Activated naive CD4-positive, alpha-beta T cell treated with anti-CD3 and anti-CD28 coated beads, Interleukin-2, amount 50 U/mL, for 72 hours (primary cell): ENCODE results near the gene VAX1. TPM values are rescaled to one million over a fixed set of nuclear protein-coding genes. Genes with fewer than 3 reads are reported as not detected.
"Not testable (repeated sequence)": the region's sequence is repeated elsewhere in the genome, so short reads cannot be mapped to it uniquely, and the experiment has no call there.

Experiments used
- ATAC-seq, 2 donors: fragments of 150-1000 bp; cut with Tn5 transposase; 2 replicates each; pipeline ENCODE4 v1.10.0; 2021; ENCODE audit warnings: mild to moderate bottlenecking in 2 of 2, moderate library complexity in 2 of 2
- DNase-seq, 2 donors: peaks; one replicate each; pipeline ENCODE4 v3.0.0; 2021 to 2022; ENCODE audit warnings: low spot score in 2 of 2
- H3K27ac Mint-ChIP-seq, 2 donors: one replicate each; pipeline ENCODE4 v1.8.0; 2022; ENCODE audit warnings: mild to moderate bottlenecking in 2 of 2, mixed read lengths in 2 of 2
- H3K36me3 Mint-ChIP-seq, 2 donors: one replicate each; pipeline ENCODE4 v1.8.0; 2022; ENCODE audit warnings: mixed read lengths in 2 of 2
- H3K9me3 Mint-ChIP-seq, 2 donors: one replicate each; pipeline ENCODE4 v1.8.0; 2022; ENCODE audit warnings: mixed read lengths in 2 of 2
- total RNA-seq, 2 donors: library from RNA; stranded (reverse); gene quantifications; one replicate each; pipeline ENCODE4 v1.2.3, GENCODE V29; 2022

The VAX1 gene, protein sequence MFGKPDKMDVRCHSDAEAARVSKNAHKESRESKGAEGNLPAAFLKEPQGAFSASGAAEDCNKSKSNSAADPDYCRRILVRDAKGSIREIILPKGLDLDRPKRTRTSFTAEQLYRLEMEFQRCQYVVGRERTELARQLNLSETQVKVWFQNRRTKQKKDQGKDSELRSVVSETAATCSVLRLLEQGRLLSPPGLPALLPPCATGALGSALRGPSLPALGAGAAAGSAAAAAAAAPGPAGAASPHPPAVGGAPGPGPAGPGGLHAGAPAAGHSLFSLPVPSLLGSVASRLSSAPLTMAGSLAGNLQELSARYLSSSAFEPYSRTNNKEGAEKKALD
- total RNA-seq = not detected

DNA sequence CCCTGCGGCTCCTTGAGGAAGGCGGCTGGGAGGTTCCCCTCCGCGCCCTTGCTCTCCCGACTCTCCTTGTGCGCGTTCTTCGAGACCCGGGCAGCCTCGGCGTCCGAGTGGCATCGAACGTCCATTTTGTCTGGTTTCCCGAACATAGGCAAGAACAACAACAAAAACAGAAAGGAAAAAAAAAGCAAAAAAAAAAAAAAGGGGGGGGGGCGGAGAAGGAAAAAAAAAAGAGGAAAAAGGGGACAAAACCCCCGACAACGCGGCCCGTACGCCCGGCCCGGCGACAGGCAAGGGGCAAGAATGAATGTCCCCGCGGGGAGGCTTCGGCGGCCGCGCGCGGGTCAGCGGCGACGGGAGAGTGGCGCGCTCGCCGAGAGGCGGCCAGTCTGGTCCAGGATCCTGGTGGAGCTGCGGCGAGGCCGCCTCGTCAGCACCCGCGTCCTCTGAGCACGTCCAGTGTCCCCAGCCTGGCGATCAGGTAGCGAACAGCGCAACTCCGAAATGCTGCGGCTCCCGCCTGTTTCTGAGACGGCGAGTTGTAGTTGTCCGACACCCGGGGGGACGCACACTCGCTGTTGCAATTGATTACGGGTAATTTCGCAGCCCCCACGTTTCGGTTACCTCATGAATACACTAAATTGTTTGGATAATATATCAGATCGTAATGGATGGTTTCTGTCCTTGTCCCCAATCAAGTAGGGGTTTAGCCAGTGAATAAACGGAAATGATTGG lies at the start of gene VAX1:
TSS of gene VAX1 (minus strand) at position 360 of the 732 bp plus-strand sequence. CDS start at position 146, 214 bp downstream.
- H3K9me3 Mint-ChIP-seq = no peaks in the 10 kb centered on the region
- ATAC-seq (no peak), DNase-seq (no peak)
- peaks cover 11 to 16% of the 10 kb centered on the region in 2 donors for H3K36me3 Mint-ChIP-seq
- H3K27ac Mint-ChIP-seq = peak within 1 kb of the TSS in 1 of 2 donors; percentile 77

DNA sequence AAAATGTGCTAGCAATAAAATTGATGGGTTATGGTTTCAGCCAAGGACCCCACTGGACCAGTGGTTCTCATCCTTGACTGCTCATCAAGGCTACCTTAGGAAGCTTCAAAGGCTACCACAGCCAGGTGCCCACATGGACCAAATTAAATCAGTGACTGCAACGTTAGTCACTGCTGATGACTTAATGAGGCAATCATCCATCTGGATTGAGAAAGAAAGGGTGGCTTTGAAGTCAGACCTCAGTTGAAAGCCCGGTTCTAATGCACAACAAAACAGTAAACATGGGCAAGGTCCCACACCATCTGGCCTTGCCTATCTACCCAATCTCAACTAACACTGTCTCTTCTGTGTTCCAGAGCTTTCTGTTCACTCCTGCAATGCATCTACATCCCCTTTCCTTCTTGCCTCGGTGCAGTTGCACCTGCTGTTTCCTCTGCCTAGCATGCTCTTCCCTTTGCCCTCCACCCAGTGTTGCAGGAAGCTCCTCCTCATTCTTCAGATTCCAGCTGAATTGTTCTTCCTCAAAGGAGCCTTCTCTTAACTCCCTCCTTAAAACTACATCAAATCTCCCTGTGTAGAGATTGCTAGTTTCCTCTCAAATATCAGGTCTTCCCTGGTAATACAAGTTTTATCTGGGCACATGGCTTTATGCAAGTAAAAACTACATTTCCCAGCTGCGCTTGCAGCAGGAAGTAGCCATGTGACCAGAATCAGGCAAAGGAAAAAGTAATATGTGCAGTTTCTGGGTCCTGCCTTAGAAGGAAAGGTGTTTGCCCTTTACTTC lies 49.0 kb upstream of the VAX1 start:
- Mint-ChIP-seq H3K9me3 (peaks cover 0 to 9% of the 10 kb centered on the region in 2 donors), H3K36me3 (peaks cover 5 to 17% of the 10 kb centered on the region in 2 donors), H3K27ac (no peak overlapping the region)
- ATAC-seq = no peak
- no peak for DNase-seq

DNA sequence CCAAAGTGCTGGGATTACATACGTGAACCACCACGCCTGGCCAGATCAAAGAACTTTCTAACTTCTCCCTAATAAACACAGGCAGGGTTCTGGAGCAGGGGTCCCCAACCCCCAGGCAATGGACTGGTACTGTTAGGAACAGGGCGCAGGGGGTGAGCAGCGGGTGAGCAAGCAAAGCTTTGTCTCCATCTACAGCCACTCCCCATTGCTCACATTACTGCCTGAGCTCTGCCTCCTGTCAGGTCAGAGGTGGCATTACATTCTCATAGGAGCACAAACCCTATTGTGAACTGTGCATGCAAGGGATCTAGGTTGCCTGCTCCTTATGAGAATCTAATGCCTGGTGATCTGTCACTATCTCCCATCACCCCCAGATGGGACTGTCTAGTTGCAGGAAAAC lies 47.7 kb upstream of the VAX1 start:
- not testable (repeated sequence) for H3K9me3 Mint-ChIP-seq, H3K27ac Mint-ChIP-seq, DNase-seq, ATAC-seq
- peaks cover 5 to 17% of the 10 kb centered on the region in 2 donors for H3K36me3 Mint-ChIP-seq

DNA sequence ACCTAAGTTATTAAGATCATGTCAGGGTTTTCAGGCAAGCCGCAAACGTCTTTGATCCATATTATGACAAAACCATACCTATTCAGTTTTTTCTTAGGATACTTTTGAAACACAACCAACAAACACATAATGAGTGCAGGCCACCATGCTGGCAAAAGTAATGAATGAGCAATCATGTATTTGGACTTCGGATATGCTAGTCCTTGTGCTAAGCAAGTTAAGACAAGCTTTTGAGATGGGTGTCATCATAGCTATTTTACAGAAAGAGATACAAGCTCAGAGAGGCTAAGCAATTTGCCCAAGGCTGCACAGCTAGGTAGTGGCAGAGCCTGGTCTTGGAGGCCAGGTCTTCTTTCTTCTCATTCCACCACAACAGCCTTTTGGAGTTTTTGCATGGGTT lies 46.8 kb upstream of the VAX1 start:
- DNase-seq = no peak
- no peak overlapping the region for H3K27ac Mint-ChIP-seq
- H3K36me3 Mint-ChIP-seq = peaks cover 4 to 16% of the 10 kb centered on the region in 2 donors
- no peak for ATAC-seq
- peaks cover 0 to 8% of the 10 kb centered on the region in 2 donors for H3K9me3 Mint-ChIP-seq

DNA sequence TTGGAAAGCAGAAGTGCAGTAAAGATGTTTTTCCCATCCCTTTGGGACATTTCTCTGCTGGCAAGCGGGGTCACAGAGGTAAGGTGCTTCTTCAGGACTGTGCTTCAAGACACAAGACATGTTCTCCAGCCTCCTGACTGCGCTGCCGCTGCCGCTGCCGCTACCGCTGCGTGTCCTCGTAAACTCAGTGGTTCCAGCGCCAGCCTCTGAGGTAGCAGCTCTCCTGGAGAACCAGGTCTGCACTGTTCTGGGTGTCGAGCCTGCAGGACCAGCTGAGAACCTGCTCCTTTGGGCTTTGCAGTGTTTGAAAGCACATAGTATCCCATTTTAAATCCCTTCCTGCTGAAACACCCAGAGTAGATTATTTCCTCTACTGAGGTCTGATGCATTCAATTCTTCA lies 46.2 kb upstream of the VAX1 start:
- DNase-seq = no peak
- Mint-ChIP-seq H3K27ac (no peak overlapping the region), H3K9me3 (peaks cover 0 to 5% of the 10 kb centered on the region in 2 donors), H3K36me3 (peaks cover 0 to 13% of the 10 kb centered on the region in 2 donors)
- no peak for ATAC-seq

DNA sequence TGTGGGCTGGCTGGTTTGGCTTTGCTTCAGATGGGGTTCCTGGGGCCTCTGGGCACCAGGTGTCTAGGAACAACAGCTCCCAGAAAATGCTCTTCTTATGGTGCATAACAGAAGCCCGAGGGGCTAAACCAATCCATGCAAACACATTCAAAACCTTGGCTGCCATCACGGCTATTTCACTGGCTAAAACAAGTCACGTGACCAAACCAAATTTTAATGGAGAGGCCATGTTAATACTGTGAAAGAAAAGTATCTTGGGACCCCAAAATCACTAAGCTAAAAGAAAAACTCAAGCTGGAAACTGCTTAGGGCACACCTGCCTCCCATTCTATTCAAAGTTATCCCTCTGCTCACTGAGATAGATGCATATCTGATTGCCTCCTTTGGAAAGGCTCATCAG lies 40.1 kb upstream of the VAX1 start:
- Mint-ChIP-seq H3K9me3 (no peaks in the 10 kb centered on the region), H3K27ac (no peak overlapping the region), H3K36me3 (no peaks in the 10 kb centered on the region)
- DNase-seq = no peak
- no peak for ATAC-seq

DNA sequence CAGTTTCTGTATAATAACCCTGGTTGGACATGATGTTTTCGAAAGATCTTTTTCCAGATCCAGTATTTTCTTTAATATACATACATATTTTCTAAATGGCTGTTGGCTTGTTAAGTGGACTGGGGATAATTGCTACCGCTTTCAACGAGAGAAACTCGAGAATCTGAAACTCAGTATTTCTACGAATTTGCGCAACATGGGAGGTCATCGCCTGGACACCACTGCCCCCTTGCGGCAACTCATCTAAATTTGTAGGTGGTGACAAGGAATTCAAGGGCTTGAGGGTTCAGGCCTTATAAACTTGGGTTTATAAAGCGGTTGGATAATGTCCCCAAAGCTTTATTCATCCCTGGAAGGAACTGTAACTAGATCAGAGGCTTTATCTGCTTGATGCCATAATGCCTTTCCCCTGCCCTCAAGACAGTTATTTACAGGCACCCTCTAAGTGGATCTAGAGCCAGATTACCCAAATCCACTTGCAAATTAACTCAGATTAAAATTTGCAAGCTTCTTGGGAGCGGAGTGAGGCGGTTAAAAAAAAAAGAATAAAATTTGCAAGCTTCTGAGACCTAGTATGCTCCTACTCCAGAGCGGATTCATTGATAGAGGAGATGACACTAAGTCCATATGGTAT lies 37.9 kb upstream of the VAX1 start:
- ATAC-seq (peak; percentile 35 to 54), DNase-seq (peak in 1 of 2 donors; percentile 77)
- Mint-ChIP-seq H3K27ac (no peak overlapping the region), H3K9me3 (no peaks in the 10 kb centered on the region), H3K36me3 (no peaks in the 10 kb centered on the region)

DNA sequence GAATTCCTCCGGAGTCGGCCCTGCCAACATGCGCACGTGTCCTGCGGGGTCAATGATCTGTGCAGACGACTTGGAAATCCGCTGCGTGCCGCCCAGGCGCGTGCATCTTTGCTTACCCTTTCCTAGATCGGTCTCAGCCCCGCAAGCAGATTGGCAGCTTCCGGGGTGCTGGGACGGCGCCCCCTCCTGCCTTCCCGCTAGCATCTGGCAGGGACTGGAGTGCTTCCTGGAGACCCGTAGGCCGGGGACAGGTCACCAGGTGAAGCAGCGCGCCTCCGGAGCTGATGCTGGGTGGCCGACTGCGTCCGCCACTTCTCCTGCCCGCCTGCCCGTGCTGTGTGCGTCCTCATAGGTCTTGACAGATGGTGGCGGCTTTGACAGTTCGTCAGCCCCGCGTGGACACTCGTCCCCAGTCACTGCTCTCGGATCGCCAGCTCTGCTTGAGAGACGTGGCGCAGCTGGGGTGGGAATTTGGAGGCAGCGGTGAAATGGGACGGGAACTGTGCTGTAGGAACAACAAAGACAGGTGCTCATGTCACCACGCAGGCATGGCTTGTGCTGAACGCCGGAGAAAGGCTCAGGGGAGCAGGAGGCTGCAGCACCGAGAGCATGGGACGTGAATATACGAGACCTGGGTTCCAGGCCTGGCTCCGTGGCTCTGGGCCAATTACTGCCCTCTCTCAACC lies 37.3 kb upstream of the VAX1 start:
- DNase-seq = peak in 1 of 2 donors; percentile 41
- H3K36me3 Mint-ChIP-seq = no peaks in the 10 kb centered on the region

DNA sequence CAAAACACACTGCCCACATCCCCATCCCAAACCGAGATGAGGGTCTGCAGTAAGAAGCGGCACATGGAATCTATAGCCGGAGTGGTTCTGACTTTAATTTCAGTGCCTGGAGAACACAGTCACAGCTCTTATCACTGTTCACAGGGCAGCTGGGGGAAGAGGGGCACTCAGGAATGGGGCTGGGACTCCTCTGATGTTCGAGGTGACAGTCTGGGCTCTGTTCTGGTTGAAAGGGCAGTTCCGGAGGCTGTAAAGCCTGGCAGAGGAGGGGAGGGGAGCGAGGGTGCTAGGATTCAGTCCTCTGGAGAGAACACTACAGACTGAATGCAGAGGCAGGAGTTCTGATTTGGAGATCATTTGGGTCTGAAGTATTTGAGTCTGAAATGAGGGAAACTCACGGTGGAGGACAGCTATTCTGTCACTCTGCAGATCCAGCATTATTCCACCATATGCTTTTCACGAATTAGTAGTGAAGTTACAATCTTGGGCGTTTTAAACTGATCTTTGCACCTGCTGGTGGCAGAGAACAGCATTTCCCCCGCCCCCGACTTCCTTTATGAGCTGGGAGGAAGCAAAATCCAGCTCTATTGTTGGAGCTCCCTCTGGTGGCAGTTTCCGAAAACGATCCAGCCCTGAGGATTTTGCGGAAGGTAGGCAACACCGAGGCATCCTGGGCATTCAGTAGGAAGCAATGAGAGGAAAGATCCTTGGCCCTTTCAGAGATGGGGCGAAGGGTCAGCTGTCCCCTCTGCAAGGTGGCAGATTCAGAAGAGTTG lies 36.6 kb upstream of the VAX1 start:
- H3K27ac Mint-ChIP-seq = no peak overlapping the region
- peak; percentile 85 for ATAC-seq

More for the DNA sequence above, 37.3 kb upstream of the VAX1 start:
- Mint-ChIP-seq H3K27ac (no peak overlapping the region), H3K9me3 (no peaks in the 10 kb centered on the region)
- ATAC-seq = peak; percentile 58 to 65

DNA sequence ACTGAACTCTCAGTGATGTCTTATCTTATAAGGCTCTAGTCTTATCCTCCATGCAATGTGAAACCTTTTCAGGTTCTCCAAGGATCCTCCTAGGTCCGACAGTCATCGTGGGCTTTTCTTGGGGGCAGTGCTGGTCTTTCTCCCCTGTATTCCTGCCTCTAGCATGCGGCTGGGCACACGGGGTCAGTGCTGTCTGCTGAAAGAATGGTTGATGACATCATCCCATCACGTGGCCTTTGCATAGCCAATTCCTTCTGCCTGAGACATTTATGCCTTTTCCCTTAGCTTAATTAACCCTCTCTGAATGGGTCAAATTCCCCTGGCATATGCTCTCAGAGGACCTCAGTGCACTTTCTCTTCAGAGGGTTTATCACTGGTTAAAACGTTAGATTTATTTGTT lies 32.2 kb upstream of the VAX1 start:
- DNase-seq = no peak
- Mint-ChIP-seq H3K27ac (no peak overlapping the region), H3K36me3 (peaks cover 0 to 8% of the 10 kb centered on the region in 2 donors), H3K9me3 (no peaks in the 10 kb centered on the region)
- ATAC-seq = no peak

More for the DNA sequence above, 36.6 kb upstream of the VAX1 start:
- peak; percentile 76 to 85 for DNase-seq
- no peaks in the 10 kb centered on the region for H3K9me3 Mint-ChIP-seq
- no peaks in the 10 kb centered on the region for H3K36me3 Mint-ChIP-seq

DNA sequence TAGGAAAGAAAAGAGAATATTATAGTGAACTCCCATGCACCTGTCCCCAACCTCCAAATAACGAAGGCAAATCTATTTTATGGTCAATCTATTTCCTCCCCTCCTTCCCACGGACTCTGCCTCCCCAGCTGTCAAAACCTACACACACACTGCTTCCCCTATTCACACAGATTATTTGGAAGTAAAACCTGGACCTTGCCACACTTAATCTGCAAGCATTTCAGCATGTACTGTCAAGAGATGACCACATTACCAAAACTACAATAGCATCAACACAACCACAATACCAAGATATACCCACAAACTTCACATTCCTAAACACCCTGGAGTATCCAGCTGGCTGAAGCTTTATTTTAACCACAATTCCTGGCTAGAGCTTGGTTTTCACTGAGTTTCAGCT lies 31.4 kb upstream of the VAX1 start:
- Mint-ChIP-seq H3K36me3 (peaks cover 0 to 12% of the 10 kb centered on the region in 2 donors), H3K9me3 (no peaks in the 10 kb centered on the region), H3K27ac (no peak overlapping the region)
- ATAC-seq (no peak), DNase-seq (no peak)

DNA sequence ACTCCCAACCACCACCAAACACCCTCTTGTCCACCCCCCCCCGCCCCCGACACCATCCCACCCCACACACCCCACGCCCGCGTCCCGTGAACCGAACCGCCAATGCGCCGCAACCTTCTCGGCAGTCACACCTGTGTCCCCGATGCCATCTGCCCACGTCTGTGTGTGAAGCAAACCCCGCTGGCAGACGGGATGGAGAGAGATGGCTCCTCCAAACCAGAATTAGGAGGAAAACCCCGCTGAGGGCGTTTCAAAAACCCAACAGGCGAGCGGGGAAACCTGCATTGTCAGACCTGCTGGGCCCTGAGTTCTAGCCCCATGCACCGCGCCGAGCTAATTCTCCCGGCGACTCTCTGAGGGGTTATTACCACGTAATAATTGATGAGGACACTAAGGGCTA lies 30.7 kb upstream of the VAX1 start:
- Mint-ChIP-seq H3K36me3 (peaks cover 0 to 12% of the 10 kb centered on the region in 2 donors), H3K27ac (no peak overlapping the region), H3K9me3 (no peaks in the 10 kb centered on the region)
- no peak for ATAC-seq
- no peak for DNase-seq

DNA sequence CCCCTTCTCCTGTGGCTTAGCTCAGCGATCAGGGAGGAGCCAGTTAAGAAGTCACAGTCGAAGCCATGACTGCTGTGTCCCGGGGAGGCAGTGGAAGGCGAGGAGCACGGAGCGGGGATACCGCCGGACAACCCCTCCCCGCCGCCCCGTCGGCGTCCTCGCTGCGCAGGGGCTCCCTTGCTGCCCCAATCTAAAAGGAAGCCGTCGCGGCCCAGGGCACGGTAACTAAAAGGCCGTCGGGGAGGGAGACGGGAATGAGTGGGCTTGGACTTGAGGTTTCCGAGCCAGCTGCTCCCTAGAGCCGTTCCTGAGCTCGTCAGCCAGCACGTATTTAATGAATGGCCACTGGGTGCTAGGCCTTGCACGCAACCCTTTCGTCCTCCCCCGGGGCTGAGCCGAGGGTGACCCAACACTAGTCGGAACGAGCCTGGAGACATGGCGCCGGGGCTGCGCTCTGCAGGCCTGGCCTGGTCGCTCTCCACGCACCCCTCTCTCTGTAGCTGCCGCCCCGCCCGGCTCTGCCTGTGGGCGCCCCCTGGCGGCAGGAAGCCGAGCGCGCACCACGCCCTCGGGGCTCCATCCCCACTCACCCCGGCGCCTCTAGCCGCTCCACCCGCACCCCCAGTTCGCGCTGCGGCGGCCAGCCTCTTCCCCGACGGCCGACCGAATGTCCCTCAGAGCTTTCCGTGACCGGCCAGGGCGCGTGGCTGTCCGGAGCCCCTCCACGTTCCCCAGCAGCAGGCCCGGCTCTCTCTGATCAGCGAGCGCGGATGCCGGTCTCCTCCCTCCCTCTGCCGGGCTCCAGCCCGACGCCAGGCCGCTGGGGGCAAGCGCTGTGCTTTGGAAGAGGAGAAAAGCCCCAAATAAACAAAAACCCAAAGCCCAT lies 30.0 kb upstream of the VAX1 start:
- ATAC-seq = peak; percentile 86 to 94
- peak in 1 of 2 donors; percentile 88 for DNase-seq
- no peaks in the 10 kb centered on the region for H3K9me3 Mint-ChIP-seq
- H3K27ac Mint-ChIP-seq = no peak overlapping the region
- H3K36me3 Mint-ChIP-seq = peaks cover 0 to 12% of the 10 kb centered on the region in 2 donors

DNA sequence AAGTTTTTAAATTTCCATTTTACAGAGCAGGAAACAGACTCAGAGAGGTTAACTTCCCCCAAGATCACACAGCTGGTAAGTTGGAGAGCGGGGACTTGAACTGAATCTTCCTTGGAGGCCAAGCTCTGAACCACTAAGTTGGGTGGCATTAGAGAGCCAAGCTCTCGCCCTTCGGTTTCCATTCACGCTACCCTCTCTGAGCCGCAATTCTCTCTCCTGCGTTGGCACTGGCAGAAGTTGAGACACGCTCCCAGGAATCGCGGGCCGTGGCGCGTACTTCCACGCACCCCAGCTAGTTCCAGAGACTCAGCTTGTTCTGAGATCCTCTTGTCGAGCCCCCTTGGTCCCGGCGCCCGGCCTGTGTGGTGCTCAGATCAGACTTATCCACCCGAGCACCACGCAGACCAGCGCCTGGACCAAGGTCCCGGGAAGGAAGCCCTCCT lies 29.3 kb upstream of the VAX1 start:
- no peaks in the 10 kb centered on the region for H3K9me3 Mint-ChIP-seq
- peaks cover 0 to 12% of the 10 kb centered on the region in 2 donors for H3K36me3 Mint-ChIP-seq
- ATAC-seq = no peak
- DNase-seq = no peak
- H3K27ac Mint-ChIP-seq = peak overlapping the region in 1 of 2 donors; percentile 36
